Lower leg skin (tissue), 4 donors: ENCODE results near the gene TSC1. TPM values are rescaled to one million over a fixed set of nuclear protein-coding genes. Genes with fewer than 3 reads are reported as not detected.

Source experiments
- DNase-seq, 2 donors: peaks; one replicate each; pipeline ENCODE4 v3.0.0-alpha.2; 2019; ENCODE audit warnings: low spot score in 2 of 2
- H3K4me3 ChIP-seq: fragments of 200-600 bp; sonication (generic); 2 replicates; pipeline ENCODE4 v1.5.1; 2017; ENCODE audit warnings: mild to moderate bottlenecking, low read depth; ENCODE audit not compliant: poor library complexity, severe bottlenecking
- CTCF ChIP-seq, 3 donors: fragments of 450-650 bp; IDR thresholded peaks; one replicate each; pipeline ENCODE4 v1.5.1; 2016; ENCODE audit warnings: antibody characterized with exemption in 3 of 3, mild to moderate bottlenecking in 3 of 3, moderate library complexity in 2 of 3
- POLR2A ChIP-seq, 2 donors: fragments of 450-650 bp; IDR thresholded peaks; one replicate each; pipeline ENCODE4 v1.6.1; 2016 to 2017; ENCODE audit warnings: antibody characterized with exemption in 2 of 2, mild to moderate bottlenecking in 1 of 2, moderate library complexity in 1 of 2
- WGBS, 2 donors: methylation state at CpG; one replicate each; pipeline ENCODE4 v1.1.5; 2018; 5-methylcytosine and 5-hydroxymethylcytosine counted together
- intact Hi-C: fragments of 100-400 bp; cut with DNase I; formaldehyde crosslinking; loops from one replicate; pipeline ENCODE4 v1.15.0; 2023; ENCODE audit warnings: low total_unique reads
- microRNA-seq, 2 donors: library from miRNA; unstranded; fragments of <30 nt; microRNA quantifications; one replicate each; pipeline ENCODE4, GENCODE V29; 2016; ENCODE audit warnings: borderline replicate concordance in 2 of 2, borderline number of aligned reads in 1 of 2
- total RNA-seq, 4 donors: library from RNA; depleted of rRNA; stranded (reverse); fragments of >200 nt; gene quantifications; one replicate each; pipeline ENCODE4 v1.1.0, GENCODE V29; 2016

The TSC1 gene
- total RNA-seq, 4 donors from 2014 or later = 27.1 to 67.7 (median 32.5) TPM

- intact Hi-C loops = no loop called here
- no peak for DNase-seq
- no peak overlapping the region for H3K4me3 ChIP-seq
- WGBS, 2 donors = 89 to 93% methylated on average over 4 of the region's 4 CpGs
- TF ChIP-seq POLR2A (IDR thresholded peaks at IDR 0.05) (no peak), CTCF (IDR thresholded peaks at IDR 0.05) (no peak)
Measured at GRCh38 chr9:132853482-132853881, 90.9 kb downstream of the TSC1 start.

DNA sequence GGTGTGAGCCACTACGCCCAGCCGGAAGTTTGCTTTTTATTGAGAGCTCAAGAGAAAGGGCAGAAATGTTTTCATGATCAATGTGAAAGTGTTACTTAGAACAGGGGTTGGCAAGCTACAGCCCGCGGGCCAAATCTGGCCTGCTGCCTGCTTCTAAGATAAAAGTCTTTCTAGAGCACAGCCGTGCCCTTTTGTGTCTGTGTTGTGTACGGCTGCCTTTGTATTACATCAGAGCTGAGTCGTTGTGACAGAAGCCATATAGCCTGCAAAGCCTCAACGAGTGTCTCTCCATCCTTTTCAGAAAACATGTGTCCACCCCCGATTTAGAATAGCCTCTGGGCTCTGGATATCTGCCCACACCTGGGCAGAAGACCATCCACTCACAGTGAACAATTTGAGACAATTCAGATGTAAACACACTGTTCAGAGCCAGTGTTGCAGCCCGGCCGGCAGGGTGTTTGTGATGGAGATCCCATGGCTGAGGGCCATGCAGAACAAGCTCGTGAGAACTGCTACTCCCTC is 95.2 kb downstream of the TSC1 start:
- DNase-seq = no peak
- H3K4me3 ChIP-seq = no peak overlapping the region
- intact Hi-C loops = no loop called here
- whole genome bisulfite sequencing, 2 donors = 48 to 57% methylated on average over 12 of the region's 12 CpGs
- no peak for TF ChIP-seq CTCF (IDR thresholded peaks at IDR 0.05)
- no peak for TF ChIP-seq POLR2A (IDR thresholded peaks at IDR 0.05)

- intact Hi-C loops = no loop called here
- 87 to 91% methylated on average over 14 to 15 of the region's 15 CpGs for WGBS, 2 donors
- no peak for DNase-seq
- H3K4me3 ChIP-seq = no peak overlapping the region
- no peak for TF ChIP-seq POLR2A (IDR thresholded peaks at IDR 0.05)
- TF ChIP-seq CTCF (IDR thresholded peaks at IDR 0.05) = no peak
Measured at GRCh38 chr9:132846918-132847515, 97.4 kb downstream of the TSC1 start.

DNA sequence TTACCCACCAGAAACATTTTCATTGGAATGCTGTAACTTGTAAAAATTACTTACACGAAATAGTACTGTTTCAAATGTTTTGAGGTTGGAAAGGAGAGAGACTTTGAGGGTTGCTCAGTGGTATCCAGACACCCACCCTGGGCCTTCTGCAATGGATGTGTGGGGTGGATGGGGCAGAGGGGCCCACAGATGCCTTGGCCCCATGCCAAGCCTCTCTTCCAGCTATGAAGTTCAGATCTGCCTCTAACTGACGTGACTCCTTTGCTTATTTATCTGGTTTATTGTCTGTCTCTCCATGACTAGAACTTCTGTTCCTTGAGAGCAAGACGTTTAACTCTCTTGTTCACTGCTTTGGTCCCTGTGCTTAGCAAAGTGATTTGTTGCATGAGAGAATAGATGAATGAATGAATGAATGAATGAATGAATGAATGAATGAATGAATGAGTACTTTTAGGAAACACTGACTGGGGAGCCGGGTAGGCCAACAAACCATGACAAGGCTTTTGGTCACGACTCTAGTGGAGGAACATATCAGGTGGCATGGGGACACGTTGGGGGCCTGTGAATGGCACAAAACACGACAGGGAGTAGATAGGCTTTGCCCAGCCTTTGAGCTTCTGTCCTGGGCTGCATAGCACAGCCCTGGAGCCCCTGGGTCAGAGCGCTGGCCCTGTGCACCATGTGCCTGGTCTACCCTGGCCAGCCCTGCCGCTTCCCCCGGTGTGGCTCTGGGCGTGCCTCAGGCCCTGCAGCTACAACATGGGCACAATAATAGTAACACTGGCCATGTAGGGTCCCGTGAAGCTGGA is 98.1 kb downstream of the TSC1 start:
- DNase-seq = no peak
- TF ChIP-seq CTCF (IDR thresholded peaks at IDR 0.05) (no peak), POLR2A (IDR thresholded peaks at IDR 0.05) (no peak)
- intact Hi-C loops = no loop called here
- H3K4me3 ChIP-seq = no peak overlapping the region
- WGBS, 2 donors = 82 to 87% methylated on average over 7 to 12 of the region's 12 CpGs

GRCh38 chr9:132842124-132843044 is 102.0 kb downstream of the TSC1 start:
- TF ChIP-seq POLR2A (IDR thresholded peaks at IDR 0.05) = no peak
- no peak for TF ChIP-seq CTCF (IDR thresholded peaks at IDR 0.05)
- intact Hi-C loops = no loop called here
- DNase-seq = peak in 1 of 2 donors; percentile 56
- H3K4me3 ChIP-seq = no peak overlapping the region
- 79 to 85% methylated on average over 5 of the region's 5 CpGs for WGBS, 2 donors

Small RNAs within 50 kb of the gene (microRNA-seq; reads per million reads assigned to microRNA genes)
- 0.68 to 1.7 reads per million in 2 donors for gene MIR548AW

Other genes with a start within 250 kb of the TSC1 start
- gene AK8, start 66.3 kb downstream of the TSC1 start, total RNA-seq = 1 to 10 TPM; 1.4 to 5.5 (median 2.0) TPM
- 10 to 100 TPM in 2 of 4 donors, 1 to 10 TPM in 2; 9.0 to 14.7 (median 11.7) TPM for gene SPACA9, start 65.7 kb downstream of the TSC1 start, total RNA-seq
- gene GFI1B, start 34.1 kb upstream of the TSC1 start, total RNA-seq = under 1 TPM in 2 of 4 donors, not detected in 2; 0.13 to 0.38 TPM
- 10 to 100 TPM; 44.2 to 90.2 (median 55.4) TPM for gene GTF3C5, start 86.4 kb upstream of the TSC1 start, total RNA-seq
- 10 to 100 TPM in 2 of 4 donors, 1 to 10 TPM in 1, under 1 TPM in 1; 0.38 to 31.2 (median 8.4) TPM for gene CEL, start 117.4 kb upstream of the TSC1 start, total RNA-seq
- 100 to 1,000 TPM in 3 of 4 donors, 10 to 100 TPM in 1; 95.0 to 176 (median 123) TPM for gene RALGDS, start 176.6 kb upstream of the TSC1 start, total RNA-seq
- gene GBGT1, start 219.3 kb upstream of the TSC1 start, total RNA-seq = 10 to 100 TPM in 1 of 4 donors, 1 to 10 TPM in 3; 3.6 to 13.5 (median 5.3) TPM